Hepatocyte (in vitro differentiated cells): ENCODE data around the gene MIEN1.

ENCODE experiments used
- EZH2 ChIP-seq: fragments of 200-600 bp; sonication (generic); IDR thresholded peaks from 2 replicates; pipeline ENCODE4 v1.6.1; 2016; ENCODE audit warnings: antibody characterized with exemption, mild to moderate bottlenecking, borderline replicate concordance
- TF ChIP-seq, protein P1 (sequence below): fragments of 200-600 bp; sonication (generic); IDR thresholded peaks from 2 replicates; pipeline ENCODE4 v1.5.1; 2016; ENCODE audit warnings: antibody characterized with exemption, mild to moderate bottlenecking; ENCODE audit not compliant: poor library complexity

DNA sequence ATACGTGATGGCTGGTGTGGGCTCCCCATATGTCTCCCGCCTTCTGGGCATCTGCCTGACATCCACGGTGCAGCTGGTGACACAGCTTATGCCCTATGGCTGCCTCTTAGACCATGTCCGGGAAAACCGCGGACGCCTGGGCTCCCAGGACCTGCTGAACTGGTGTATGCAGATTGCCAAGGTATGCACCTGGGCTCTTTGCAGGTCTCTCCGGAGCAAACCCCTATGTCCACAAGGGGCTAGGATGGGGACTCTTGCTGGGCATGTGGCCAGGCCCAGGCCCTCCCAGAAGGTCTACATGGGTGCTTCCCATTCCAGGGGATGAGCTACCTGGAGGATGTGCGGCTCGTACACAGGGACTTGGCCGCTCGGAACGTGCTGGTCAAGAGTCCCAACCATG lies 5.6 kb downstream of the MIEN1 start:
- TF ChIP-seq, protein P1, sequence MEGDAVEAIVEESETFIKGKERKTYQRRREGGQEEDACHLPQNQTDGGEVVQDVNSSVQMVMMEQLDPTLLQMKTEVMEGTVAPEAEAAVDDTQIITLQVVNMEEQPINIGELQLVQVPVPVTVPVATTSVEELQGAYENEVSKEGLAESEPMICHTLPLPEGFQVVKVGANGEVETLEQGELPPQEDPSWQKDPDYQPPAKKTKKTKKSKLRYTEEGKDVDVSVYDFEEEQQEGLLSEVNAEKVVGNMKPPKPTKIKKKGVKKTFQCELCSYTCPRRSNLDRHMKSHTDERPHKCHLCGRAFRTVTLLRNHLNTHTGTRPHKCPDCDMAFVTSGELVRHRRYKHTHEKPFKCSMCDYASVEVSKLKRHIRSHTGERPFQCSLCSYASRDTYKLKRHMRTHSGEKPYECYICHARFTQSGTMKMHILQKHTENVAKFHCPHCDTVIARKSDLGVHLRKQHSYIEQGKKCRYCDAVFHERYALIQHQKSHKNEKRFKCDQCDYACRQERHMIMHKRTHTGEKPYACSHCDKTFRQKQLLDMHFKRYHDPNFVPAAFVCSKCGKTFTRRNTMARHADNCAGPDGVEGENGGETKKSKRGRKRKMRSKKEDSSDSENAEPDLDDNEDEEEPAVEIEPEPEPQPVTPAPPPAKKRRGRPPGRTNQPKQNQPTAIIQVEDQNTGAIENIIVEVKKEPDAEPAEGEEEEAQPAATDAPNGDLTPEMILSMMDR, result no peak
- no peak for TF ChIP-seq EZH2
